GM12878 (cell line): Measurements from ENCODE around the gene DNAI7. TPM values are rescaled to one million over a fixed set of nuclear protein-coding genes. Genes with fewer than 3 reads are reported as not detected.

Experiments
- ATAC-seq: fragments of 200-7000 bp; cut with Tn5 transposase; 3 replicates; pipeline ENCODE4 v1.9.1; 2020; ENCODE audit warnings: mild to moderate bottlenecking, moderate library complexity
- BruUV-seq: library from RNA; stranded (reverse); fragments of 400-500 nt; replicated peaks from 2 replicates; lab custom pipeline; 2021; lab: Mats Ljungman, UMichigan
- CTCF ChIA-PET: fragments of 300-600 bp; sonication (Branson Sonifier 250); formaldehyde crosslinking; extraction: SDS; loops from one replicate; lab custom pipeline; 2021; ENCODE audit warnings: inconsistent platforms; lab: Yijun Ruan, JAX
- POLR2A ChIA-PET: fragments of 350-600 bp; formaldehyde crosslinking; extraction: SDS; loops from one replicate; lab custom pipeline; 2021; ENCODE audit warnings: inconsistent platforms; lab: Charles Lee
- RAD21 ChIA-PET: fragments of 300-600 bp; sonication (Branson Sonifier 250); formaldehyde crosslinking; loops from one replicate; lab custom pipeline; 2023; ENCODE audit warnings: antibody characterized with exemption; ENCODE audit not compliant: unreplicated experiment; lab: Charles Lee
- SMC1A ChIA-PET: fragments of 300-600 bp; sonication (Branson Sonifier 250); formaldehyde crosslinking; loops from one replicate; lab custom pipeline; 2023; ENCODE audit not compliant: unreplicated experiment, uncharacterized antibody; lab: Charles Lee
- DNase-seq: peaks from one replicate; pipeline ENCODE4 v3.0.0-alpha.2; 2011; ENCODE audit warnings: low read depth, low spot score
- FAIRE-seq: peaks from 3 replicates; lab custom pipeline; 2011; peaks lifted over from hg19 to GRCh38; lab: Jason Lieb, UNC
- H2AFZ ChIP-seq: 2 replicates; pipeline ENCODE4 v1.6.0; 2011; ENCODE audit warnings: low read depth, low read length, control low read depth; ENCODE audit not compliant: control insufficient read depth
- H3K27ac ChIP-seq: 2 replicates; pipeline ENCODE4 v1.5.1; 2011; ENCODE audit warnings: control low read depth; ENCODE audit not compliant: control insufficient read depth, insufficient read depth
- H3K27me3 ChIP-seq, 2 experiments: replicated peaks in 1 of 2; 2 replicates each; pipeline versions ENCODE4 v1.6.0 to v1.6.1; 2011; ENCODE audit warnings: low read length in 1 of 2; ENCODE audit not compliant: control insufficient read depth in 2 of 2, insufficient read depth in 2 of 2
- H3K36me3 ChIP-seq, 2 experiments: 2 replicates each; pipeline ENCODE4 v1.5.1; 2011; ENCODE audit warnings: low read length in 1 of 2; ENCODE audit not compliant: control insufficient read depth in 2 of 2, insufficient read depth in 2 of 2
- H3K4me1 ChIP-seq: 2 replicates; pipeline ENCODE4 v1.6.1; 2011; ENCODE audit warnings: mild to moderate bottlenecking, low read length, moderate library complexity, mixed read lengths; ENCODE audit not compliant: control insufficient read depth, insufficient read depth
- H3K4me2 ChIP-seq: 2 replicates; pipeline ENCODE4 v1.6.0; 2011; ENCODE audit warnings: control low read depth; ENCODE audit not compliant: control insufficient read depth, insufficient read depth
- H3K4me3 ChIP-seq: fragments of 200-600 bp; sonication (generic); 2 replicates; pipeline ENCODE4 v1.5.1; 2016
- H3K79me2 ChIP-seq: 2 replicates; pipeline ENCODE4 v1.6.0; 2011; ENCODE audit warnings: low read length; ENCODE audit not compliant: control insufficient read depth, insufficient read depth
- H3K9ac ChIP-seq: 2 replicates; pipeline ENCODE4 v1.8.0; 2011; ENCODE audit warnings: low read length, control low read depth, mixed read lengths; ENCODE audit not compliant: control insufficient read depth, insufficient read depth
- H3K9me3 ChIP-seq: replicated peaks from 3 replicates; pipeline ENCODE4 v1.5.1; 2011; ENCODE audit warnings: mild to moderate bottlenecking, low read length; ENCODE audit not compliant: control insufficient read depth, insufficient read depth
- H4K20me1 ChIP-seq: 2 replicates; pipeline ENCODE4 v1.6.0; 2011; ENCODE audit not compliant: control insufficient read depth, insufficient read depth
- ASH2L ChIP-seq: fragments of 300-600, 200-600 bp; sonication (generic); IDR thresholded peaks from 2 replicates; pipeline ENCODE4 v1.6.1; 2017; ENCODE audit warnings: low read depth, mild to moderate bottlenecking, borderline replicate concordance
- BCL11A ChIP-seq: IDR thresholded peaks from 2 replicates; pipeline ENCODE4 v1.6.1; 2011; ENCODE audit warnings: low read depth, low read length
- ESRRA ChIP-seq: IDR thresholded peaks from 2 replicates; pipeline ENCODE4 v1.6.1; 2012; ENCODE audit warnings: mild to moderate bottlenecking, low read length, improper control_type of control experiment
- IKZF2 ChIP-seq, 2 experiments: fragments of 450-650 bp; IDR thresholded peaks; 2 replicates each; pipeline ENCODE4 v1.6.1; 2017; ENCODE audit warnings: mild to moderate bottlenecking in 2 of 2, moderate library complexity in 2 of 2
- SIX5 ChIP-seq: IDR thresholded peaks from 2 replicates; pipeline ENCODE4 v1.6.1; 2011; ENCODE audit warnings: mild to moderate bottlenecking, low read depth, low read length, moderate library complexity; ENCODE audit not compliant: severe bottlenecking
- TARDBP ChIP-seq: IDR thresholded peaks from 2 replicates; pipeline ENCODE4 v1.6.1; 2016; ENCODE audit warnings: borderline replicate concordance
- WGBS: methylation state at CpG from one replicate; pipeline ENCODE4 v1.1.6; 2016; ENCODE audit warnings: low lambda C conversion rate; ENCODE audit not compliant: insufficient replicate concordance, insufficient coverage; ENCODE audit errors: missing lambda C conversion rate; 5-methylcytosine and 5-hydroxymethylcytosine counted together
- in situ Hi-C: fragments of 300-500 bp; cut with MboI; formaldehyde crosslinking; loops from 9 replicates; pipeline ENCODE4 v1.14.3; 2018; ENCODE audit warnings: mixed read lengths
- intact Hi-C: fragments of 100-400 bp; cut with micrococcal nuclease; formaldehyde crosslinking; loops from one replicate; pipeline ENCODE4 v1.14.2; 2022; ENCODE audit not compliant: unreplicated experiment
- polyA plus RNA-seq, 11 experiments: library from polyadenylated mRNA; depleted of rRNA in 4 of 11; unstranded in 6 of 11; stranded (reverse) in 5 of 11; fragments of >200 nt; fragmentation: Nextera tagmentation in 4 of 11; fragmentation: Illumina TruSeq in 1 of 11; extraction: Ambion mirVana in 4 of 11; extraction: Trizol in 1 of 11; gene quantifications; 1 replicate in 1 of 11; 2 replicates in 10 of 11; pipeline versions ENCODE4 v1.2.1 to v1.2.3, GENCODE V29; 2011 to 2016; ENCODE audit warnings: inconsistent platforms in 2 of 11, missing spikeins in 2 of 11, low read depth in 1 of 11
- total RNA-seq, 4 experiments: library from RNA; depleted of rRNA in 3 of 4; stranded (reverse); fragments of >200 nt in 3 of 4; fragmentation: Illumina TruSeq in 1 of 4; extraction: Trizol in 1 of 4; gene quantifications; 2 replicates each; pipeline versions ENCODE4 v1.2.1 to v1.2.3, GENCODE V29; 2013 to 2021
- TF ChIP-seq, protein P1 (sequence below): fragments of 450-650 bp; IDR thresholded peaks from 2 replicates; pipeline ENCODE4 v1.6.1; 2017; ENCODE audit warnings: mild to moderate bottlenecking
- TF ChIP-seq, protein P2 (sequence below): fragments of 450-650 bp; conservative IDR thresholded peaks from 2 replicates; pipeline ENCODE4 v1.6.1; 2017; ENCODE audit warnings: mild to moderate bottlenecking, moderate library complexity
- TF ChIP-seq, protein P3 (sequence below): IDR thresholded peaks from 2 replicates; pipeline ENCODE4 v1.6.1; 2012; ENCODE audit warnings: low read depth, low read length, improper control_type of control experiment

DNAI7 gene
- total and polyA plus RNA-seq, 10 of the 15 experiments (the other 5 are each of a cell fraction or from before 2014, with no cell fraction given), result 0.05 to 0.48 (median 0.13) TPM; not detected in 4

- BruUV-seq, result no TSS peak
- Histone ChIP-seq H3K4me2 (no peak overlapping the region), H2AFZ (no peak overlapping the region), H3K4me3 (no peak overlapping the region), H3K27me3 (no peaks in the 10 kb centered on the region), H3K27ac (peak overlapping the region; percentile 46; the same call in 1 of the 2 replicates), H4K20me1 (no peaks in the 10 kb centered on the region), H3K79me2 (no peaks in the 10 kb centered on the region), H3K4me1 (peaks cover 17% of the 10 kb centered on the region), H3K9me3 (no peaks in the 10 kb centered on the region; the same call in 1 of the 3 replicates), H3K9ac (no peak overlapping the region), H3K36me3 (no peaks in the 10 kb centered on the region)
- ChIA-PET SMC1A (interaction anchor here (0.6 to 4.5 kb wide), 9 partner anchors 20 to 451 kb away, joined by 3 to 31 read pairs (median 3); a partner anchor contains a TSS), POLR2A (no interaction called here), RAD21 (interaction anchor here (1.7 to 2.9 kb wide), 3 partner anchors 39 to 164 kb away, joined by 3 to 25 read pairs (median 8); partner anchors contain the start of genes DNAI7 and ETFRF1), CTCF (interaction anchor here (0.6 to 5.9 kb wide), 7 partner anchors 25 to 304 kb away, joined by 4 to 56 read pairs (median 8); partner anchors contain the start of genes DNAI7 and ETFRF1)
- intact Hi-C loops, result no loop called here
- no peak for FAIRE-seq
- WGBS, result 83% methylated on average over 4 of the region's 4 CpGs
- in situ Hi-C loops, result no loop called here
- ATAC-seq, result no peak
- DNase-seq, result no peak
- TF ChIP-seq TARDBP (no peak), ESRRA (no peak), BCL11A (no peak), IKZF2 (IDR thresholded peaks at IDR 0.05) (no peak), SIX5 (no peak), ASH2L (no peak)
- TF ChIP-seq, protein P1, sequence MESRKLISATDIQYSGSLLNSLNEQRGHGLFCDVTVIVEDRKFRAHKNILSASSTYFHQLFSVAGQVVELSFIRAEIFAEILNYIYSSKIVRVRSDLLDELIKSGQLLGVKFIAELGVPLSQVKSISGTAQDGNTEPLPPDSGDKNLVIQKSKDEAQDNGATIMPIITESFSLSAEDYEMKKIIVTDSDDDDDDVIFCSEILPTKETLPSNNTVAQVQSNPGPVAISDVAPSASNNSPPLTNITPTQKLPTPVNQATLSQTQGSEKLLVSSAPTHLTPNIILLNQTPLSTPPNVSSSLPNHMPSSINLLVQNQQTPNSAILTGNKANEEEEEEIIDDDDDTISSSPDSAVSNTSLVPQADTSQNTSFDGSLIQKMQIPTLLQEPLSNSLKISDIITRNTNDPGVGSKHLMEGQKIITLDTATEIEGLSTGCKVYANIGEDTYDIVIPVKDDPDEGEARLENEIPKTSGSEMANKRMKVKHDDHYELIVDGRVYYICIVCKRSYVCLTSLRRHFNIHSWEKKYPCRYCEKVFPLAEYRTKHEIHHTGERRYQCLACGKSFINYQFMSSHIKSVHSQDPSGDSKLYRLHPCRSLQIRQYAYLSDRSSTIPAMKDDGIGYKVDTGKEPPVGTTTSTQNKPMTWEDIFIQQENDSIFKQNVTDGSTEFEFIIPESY, result no peak
- TF ChIP-seq, protein P2, sequence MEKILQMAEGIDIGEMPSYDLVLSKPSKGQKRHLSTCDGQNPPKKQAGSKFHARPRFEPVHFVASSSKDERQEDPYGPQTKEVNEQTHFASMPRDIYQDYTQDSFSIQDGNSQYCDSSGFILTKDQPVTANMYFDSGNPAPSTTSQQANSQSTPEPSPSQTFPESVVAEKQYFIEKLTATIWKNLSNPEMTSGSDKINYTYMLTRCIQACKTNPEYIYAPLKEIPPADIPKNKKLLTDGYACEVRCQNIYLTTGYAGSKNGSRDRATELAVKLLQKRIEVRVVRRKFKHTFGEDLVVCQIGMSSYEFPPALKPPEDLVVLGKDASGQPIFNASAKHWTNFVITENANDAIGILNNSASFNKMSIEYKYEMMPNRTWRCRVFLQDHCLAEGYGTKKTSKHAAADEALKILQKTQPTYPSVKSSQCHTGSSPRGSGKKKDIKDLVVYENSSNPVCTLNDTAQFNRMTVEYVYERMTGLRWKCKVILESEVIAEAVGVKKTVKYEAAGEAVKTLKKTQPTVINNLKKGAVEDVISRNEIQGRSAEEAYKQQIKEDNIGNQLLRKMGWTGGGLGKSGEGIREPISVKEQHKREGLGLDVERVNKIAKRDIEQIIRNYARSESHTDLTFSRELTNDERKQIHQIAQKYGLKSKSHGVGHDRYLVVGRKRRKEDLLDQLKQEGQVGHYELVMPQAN, result no peak
- TF ChIP-seq, protein P3, sequence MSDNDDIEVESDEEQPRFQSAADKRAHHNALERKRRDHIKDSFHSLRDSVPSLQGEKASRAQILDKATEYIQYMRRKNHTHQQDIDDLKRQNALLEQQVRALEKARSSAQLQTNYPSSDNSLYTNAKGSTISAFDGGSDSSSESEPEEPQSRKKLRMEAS, result no peak
These were observed 38.9 kb downstream of the DNAI7 start for GRCh38 chr12:25156061-25156460.
